Ishikawa (cell line): ENCODE data around the gene TMEM45A.

ENCODE experiments used
- CEBPB ChIP-seq: IDR thresholded peaks from 2 replicates; pipeline ENCODE4 v1.6.1; 2012
- CREB1 ChIP-seq: IDR thresholded peaks from 2 replicates; pipeline ENCODE4 v1.6.1; 2012; ENCODE audit warnings: low read depth
- EGR1 ChIP-seq: IDR thresholded peaks from 2 replicates; pipeline ENCODE4 v1.6.1; 2012
- EP300 ChIP-seq: IDR thresholded peaks from 2 replicates; pipeline ENCODE4 v1.6.1; 2012; ENCODE audit warnings: borderline replicate concordance
- FOXM1 ChIP-seq: IDR thresholded peaks from 2 replicates; pipeline ENCODE4 v1.6.1; 2012; ENCODE audit warnings: low read depth, borderline replicate concordance
- NFIC ChIP-seq: IDR thresholded peaks from 2 replicates; pipeline ENCODE4 v1.6.1; 2012
- RAD21 ChIP-seq: IDR thresholded peaks from 2 replicates; pipeline ENCODE4 v1.6.1; 2012; ENCODE audit warnings: low read depth
- TAF1 ChIP-seq: IDR thresholded peaks from 2 replicates; pipeline ENCODE4 v1.6.1; 2012; ENCODE audit warnings: low read depth, mild to moderate bottlenecking
- TCF12 ChIP-seq: IDR thresholded peaks from 2 replicates; pipeline ENCODE4 v1.6.1; 2012; ENCODE audit warnings: low read depth
- TEAD4 ChIP-seq: IDR thresholded peaks from 2 replicates; pipeline ENCODE4 v1.6.1; 2012
- YY1 ChIP-seq: IDR thresholded peaks from 2 replicates; pipeline ENCODE4 v1.6.1; 2012; ENCODE audit warnings: low read depth
- ZBTB7A ChIP-seq: IDR thresholded peaks from 2 replicates; pipeline ENCODE4 v1.6.1; 2012; ENCODE audit warnings: low read depth
- TF ChIP-seq, protein P1 (sequence below): IDR thresholded peaks from 2 replicates; pipeline ENCODE4 v1.6.1; 2012; ENCODE audit warnings: low read depth, mild to moderate bottlenecking
- TF ChIP-seq, protein P2 (sequence below): IDR thresholded peaks from 2 replicates; pipeline ENCODE4 v1.6.1; 2012
- TF ChIP-seq, protein P3 (sequence below): IDR thresholded peaks from 2 replicates; pipeline ENCODE4 v1.6.1; 2012

Gene TMEM45A

DNA sequence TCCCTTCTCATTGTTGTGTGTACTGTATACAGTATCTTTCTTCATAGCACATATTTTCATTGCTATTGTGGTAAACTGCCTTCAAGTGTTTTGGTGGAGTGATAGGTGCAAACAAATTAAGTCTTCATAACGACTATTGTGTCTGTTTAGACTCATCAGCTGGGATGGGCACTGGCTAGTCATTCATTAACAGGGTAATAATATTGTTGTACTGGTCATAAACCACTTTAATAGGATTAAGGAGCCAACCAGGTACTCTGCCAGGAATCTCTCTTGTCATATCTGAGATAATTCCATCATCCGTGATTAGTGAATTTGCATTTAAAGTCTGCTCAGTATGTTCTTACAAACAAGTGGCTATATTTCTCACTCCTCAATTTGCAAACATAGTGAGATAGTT is 10.2 kb upstream of the TMEM45A start:
- TF ChIP-seq TEAD4 (no peak), FOXM1 (no peak), TCF12 (no peak), RAD21 (no peak), YY1 (no peak), EGR1 (no peak), ZBTB7A (no peak), EP300 (no peak), CEBPB (no peak), TAF1 (no peak), CREB1 (no peak), NFIC (no peak)
- TF ChIP-seq, protein P1, sequence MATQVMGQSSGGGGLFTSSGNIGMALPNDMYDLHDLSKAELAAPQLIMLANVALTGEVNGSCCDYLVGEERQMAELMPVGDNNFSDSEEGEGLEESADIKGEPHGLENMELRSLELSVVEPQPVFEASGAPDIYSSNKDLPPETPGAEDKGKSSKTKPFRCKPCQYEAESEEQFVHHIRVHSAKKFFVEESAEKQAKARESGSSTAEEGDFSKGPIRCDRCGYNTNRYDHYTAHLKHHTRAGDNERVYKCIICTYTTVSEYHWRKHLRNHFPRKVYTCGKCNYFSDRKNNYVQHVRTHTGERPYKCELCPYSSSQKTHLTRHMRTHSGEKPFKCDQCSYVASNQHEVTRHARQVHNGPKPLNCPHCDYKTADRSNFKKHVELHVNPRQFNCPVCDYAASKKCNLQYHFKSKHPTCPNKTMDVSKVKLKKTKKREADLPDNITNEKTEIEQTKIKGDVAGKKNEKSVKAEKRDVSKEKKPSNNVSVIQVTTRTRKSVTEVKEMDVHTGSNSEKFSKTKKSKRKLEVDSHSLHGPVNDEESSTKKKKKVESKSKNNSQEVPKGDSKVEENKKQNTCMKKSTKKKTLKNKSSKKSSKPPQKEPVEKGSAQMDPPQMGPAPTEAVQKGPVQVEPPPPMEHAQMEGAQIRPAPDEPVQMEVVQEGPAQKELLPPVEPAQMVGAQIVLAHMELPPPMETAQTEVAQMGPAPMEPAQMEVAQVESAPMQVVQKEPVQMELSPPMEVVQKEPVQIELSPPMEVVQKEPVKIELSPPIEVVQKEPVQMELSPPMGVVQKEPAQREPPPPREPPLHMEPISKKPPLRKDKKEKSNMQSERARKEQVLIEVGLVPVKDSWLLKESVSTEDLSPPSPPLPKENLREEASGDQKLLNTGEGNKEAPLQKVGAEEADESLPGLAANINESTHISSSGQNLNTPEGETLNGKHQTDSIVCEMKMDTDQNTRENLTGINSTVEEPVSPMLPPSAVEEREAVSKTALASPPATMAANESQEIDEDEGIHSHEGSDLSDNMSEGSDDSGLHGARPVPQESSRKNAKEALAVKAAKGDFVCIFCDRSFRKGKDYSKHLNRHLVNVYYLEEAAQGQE, result no peak
- TF ChIP-seq, protein P2, sequence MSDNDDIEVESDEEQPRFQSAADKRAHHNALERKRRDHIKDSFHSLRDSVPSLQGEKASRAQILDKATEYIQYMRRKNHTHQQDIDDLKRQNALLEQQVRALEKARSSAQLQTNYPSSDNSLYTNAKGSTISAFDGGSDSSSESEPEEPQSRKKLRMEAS, result no peak
- TF ChIP-seq, protein P3, sequence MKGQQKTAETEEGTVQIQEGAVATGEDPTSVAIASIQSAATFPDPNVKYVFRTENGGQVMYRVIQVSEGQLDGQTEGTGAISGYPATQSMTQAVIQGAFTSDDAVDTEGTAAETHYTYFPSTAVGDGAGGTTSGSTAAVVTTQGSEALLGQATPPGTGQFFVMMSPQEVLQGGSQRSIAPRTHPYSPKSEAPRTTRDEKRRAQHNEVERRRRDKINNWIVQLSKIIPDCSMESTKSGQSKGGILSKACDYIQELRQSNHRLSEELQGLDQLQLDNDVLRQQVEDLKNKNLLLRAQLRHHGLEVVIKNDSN, result no peak

DNA sequence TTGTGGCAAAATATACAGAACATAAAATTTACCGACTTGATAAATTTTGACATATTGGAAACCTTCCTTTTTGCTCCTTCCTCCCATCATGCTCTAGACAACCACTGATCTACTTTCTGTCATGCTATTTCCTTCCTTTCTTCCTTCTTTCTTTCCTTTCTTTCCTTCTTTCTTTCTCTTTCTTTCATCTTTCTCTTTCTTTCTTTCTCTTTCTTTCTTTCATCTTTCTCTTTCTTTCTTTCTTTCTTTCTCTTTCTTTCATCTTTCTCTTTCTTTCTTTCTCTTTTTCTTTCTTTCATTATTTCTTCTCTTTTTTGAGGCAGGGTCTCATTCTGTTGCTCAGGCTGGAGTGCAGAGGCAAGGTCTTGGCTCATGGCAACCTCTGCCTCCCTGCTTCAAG is 8.9 kb upstream of the TMEM45A start:
- TF ChIP-seq CEBPB, result no peak
- no peak for TF ChIP-seq EGR1
- TF ChIP-seq, protein P3, result no peak
- TF ChIP-seq NFIC, result no peak
- TF ChIP-seq, protein P1, result no peak
- no peak for TF ChIP-seq TEAD4

DNA sequence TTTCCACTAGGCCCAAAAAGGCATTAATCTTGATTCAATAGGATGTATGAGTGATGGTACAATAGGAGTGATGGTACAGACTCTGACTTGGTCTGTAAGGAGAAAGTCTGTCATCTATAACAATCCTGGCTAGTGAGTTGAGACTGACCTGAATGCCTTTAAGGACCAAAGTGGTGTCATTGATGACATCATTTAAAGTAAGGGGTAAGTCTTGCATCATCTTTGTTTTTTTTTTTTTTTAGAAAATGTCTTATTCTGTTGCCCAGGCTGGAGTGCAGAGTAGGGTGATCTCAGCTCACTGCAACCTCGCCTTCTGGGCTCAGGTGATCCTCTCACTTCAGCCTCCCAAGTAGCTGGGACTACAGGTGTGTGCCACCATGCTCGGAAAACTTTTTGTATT is 5.6 kb upstream of the TMEM45A start:
- TF ChIP-seq ZBTB7A (no peak), YY1 (no peak)

DNA sequence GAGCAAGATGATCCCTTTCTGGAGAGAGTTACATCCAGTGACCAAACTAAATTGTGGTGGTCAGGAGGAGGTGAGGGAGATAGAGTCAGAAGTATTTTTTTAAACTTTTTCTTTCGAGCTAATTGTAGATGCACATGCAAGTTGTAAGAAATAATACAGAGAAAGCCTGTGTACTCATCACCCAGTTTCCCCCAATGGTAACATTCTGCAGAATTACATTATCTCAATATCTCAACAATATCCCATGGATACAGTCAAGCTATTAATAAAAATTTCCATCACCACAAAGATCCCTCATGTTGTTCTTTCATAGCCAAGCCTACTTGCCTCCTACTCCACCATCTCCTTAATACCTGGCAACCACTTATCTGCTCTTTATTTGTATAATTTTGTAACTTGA is 3.3 kb upstream of the TMEM45A start:
- TF ChIP-seq, protein P1, result no peak

DNA sequence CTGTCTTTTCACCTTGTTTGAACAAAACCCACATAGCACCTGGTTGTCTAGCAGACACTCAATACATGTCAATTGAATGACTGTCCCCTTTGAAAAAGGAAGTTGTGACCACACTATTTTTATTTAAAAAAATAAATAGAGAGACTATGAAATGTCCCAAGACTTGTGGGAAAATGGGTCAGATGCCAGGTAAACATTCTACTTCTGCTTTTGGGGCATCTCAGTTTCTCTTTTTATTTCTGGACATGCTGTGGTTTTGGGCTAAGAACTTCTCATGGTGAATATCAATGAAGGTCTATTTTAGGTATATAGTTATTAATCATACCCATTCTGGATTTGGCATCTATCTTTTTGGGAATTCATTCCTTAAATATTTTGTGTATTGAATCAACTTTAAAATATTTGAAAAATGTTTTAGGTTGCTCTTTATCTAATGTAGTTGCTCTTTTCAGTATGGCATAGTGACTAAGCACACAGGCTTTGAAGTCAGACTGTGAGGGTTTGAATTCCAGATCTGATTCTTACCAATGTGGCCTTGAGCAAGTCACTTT is 4.4 kb downstream of the TMEM45A start:
- TF ChIP-seq NFIC (no peak), YY1 (no peak), EP300 (no peak), TCF12 (no peak), CEBPB (no peak), FOXM1 (no peak)
- TF ChIP-seq, protein P2, result no peak
- TF ChIP-seq, protein P3, result no peak
- TF ChIP-seq, protein P1, result no peak
